Caco-2 (cell line): ENCODE measurements around the gene RTL1. TPM values are rescaled to one million over a fixed set of nuclear protein-coding genes. Genes with fewer than 3 reads are reported as not detected.

Experiments
- BruUV-seq: library from RNA; stranded (reverse); fragments of 400-500 nt; replicated peaks from 2 replicates; lab custom pipeline; 2021; lab: Mats Ljungman, UMichigan
- CTCF ChIA-PET: fragments of 300-600 bp; sonication (Branson Sonifier 250); formaldehyde crosslinking; loops from one replicate; lab custom pipeline; 2022; ENCODE audit warnings: antibody characterized with exemption; lab: Charles Lee
- POLR2A ChIA-PET: fragments of 300-600 bp; sonication (Branson Sonifier 250); formaldehyde crosslinking; loops from one replicate; lab custom pipeline; 2022; ENCODE audit warnings: antibody characterized with exemption; lab: Charles Lee
- DNase-seq, 2 experiments: peaks; one replicate each; pipeline versions ENCODE4 v3.0.0 to v3.0.0-alpha.2; 2020 to 2022
- H3K27me3 ChIP-seq: replicated peaks from 2 replicates; pipeline ENCODE4 v1.6.0; 2011; ENCODE audit warnings: low read length; ENCODE audit not compliant: control insufficient read depth, insufficient read depth
- H3K36me3 ChIP-seq: 2 replicates; pipeline ENCODE4 v1.5.1; 2011; ENCODE audit warnings: low read length; ENCODE audit not compliant: control insufficient read depth, insufficient read depth
- H3K4me1 ChIP-seq: fragments of 250-450 bp; sonication (Bioruptor Pico); 2 replicates; pipeline ENCODE4 v1.5.1; 2020; ENCODE audit warnings: mild to moderate bottlenecking
- H3K4me3 ChIP-seq: 2 replicates; pipeline ENCODE4 v1.5.1; 2011; ENCODE audit warnings: low read depth, mild to moderate bottlenecking, control low read depth, low read length
- H3K9me3 ChIP-seq: fragments of 250-450 bp; sonication (Bioruptor Pico); 2 replicates; pipeline ENCODE4 v1.5.1; 2020; ENCODE audit warnings: mild to moderate bottlenecking, moderate library complexity
- H3K27ac Mint-ChIP-seq: one replicate; pipeline ENCODE4 v1.8.0; 2022; ENCODE audit warnings: mixed read lengths; ENCODE audit not compliant: unreplicated experiment
- H3K27me3 Mint-ChIP-seq: one replicate; pipeline ENCODE4 v1.8.0; 2022; ENCODE audit warnings: mixed read lengths; ENCODE audit not compliant: insufficient read depth, unreplicated experiment
- H3K36me3 Mint-ChIP-seq: one replicate; pipeline ENCODE4 v1.8.0; 2022; ENCODE audit warnings: mild to moderate bottlenecking, mixed read lengths; ENCODE audit not compliant: insufficient read depth, unreplicated experiment
- H3K4me1 Mint-ChIP-seq: one replicate; pipeline ENCODE4 v1.8.0; 2022; ENCODE audit warnings: low read depth, mixed read lengths; ENCODE audit not compliant: unreplicated experiment
- H3K4me3 Mint-ChIP-seq: one replicate; pipeline ENCODE4 v1.8.0; 2022; ENCODE audit warnings: mild to moderate bottlenecking, moderate library complexity, mixed read lengths; ENCODE audit not compliant: unreplicated experiment
- H3K9me3 Mint-ChIP-seq: one replicate; pipeline ENCODE4 v1.8.0; 2022; ENCODE audit warnings: mixed read lengths; ENCODE audit not compliant: unreplicated experiment
- intact Hi-C: fragments of 100-400 bp; cut with micrococcal nuclease; formaldehyde crosslinking; loops from one replicate; pipeline ENCODE4 v1.10.0; 2022; ENCODE audit not compliant: unreplicated experiment
- total RNA-seq: library from RNA; stranded (reverse); gene quantifications from 2 replicates; pipeline ENCODE4 v1.2.3, GENCODE V29; 2022
- TF ChIP-seq, protein P1 (sequence below), 2 experiments: fragments of 200-600 bp in 1 of 2; IDR thresholded peaks; 1 replicate in 1 of 2; 2 replicates in 1 of 2; pipeline versions ENCODE4 v1.5.1 to v1.8.0; 2011 to 2022; ENCODE audit warnings: antibody characterized with exemption in 1 of 2, control low read depth in 1 of 2, inconsistent platforms in 1 of 2, low read depth in 1 of 2, low read length in 1 of 2, mild to moderate bottlenecking in 1 of 2, moderate library complexity in 1 of 2; ENCODE audit not compliant: insufficient read depth in 1 of 2, severe bottlenecking in 1 of 2, unreplicated experiment in 1 of 2

Gene RTL1
- total RNA-seq, 1 experiment from 2014 or later, result not detected

DNA sequence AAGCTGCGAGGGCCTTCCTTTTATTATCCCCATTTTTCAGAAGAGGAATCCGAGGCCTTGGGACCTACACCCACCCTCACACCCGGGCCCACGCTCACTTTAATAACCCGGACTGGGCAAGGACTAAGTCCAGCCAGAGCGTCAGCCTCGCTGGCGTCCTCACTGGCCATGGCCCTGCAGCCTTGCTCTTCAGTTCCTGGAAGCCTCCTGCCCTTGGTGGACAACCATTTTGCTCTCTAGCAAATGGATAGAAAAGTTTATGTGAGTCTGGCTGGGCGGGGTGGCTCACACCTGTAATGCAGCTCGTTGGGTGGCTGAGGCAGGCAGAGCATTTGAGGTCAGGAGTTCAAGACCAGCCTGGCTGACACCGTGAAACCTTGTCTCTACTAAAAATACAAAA, 9.8 kb downstream of the RTL1 start:
- H3K27me3 ChIP-seq, result no peaks in the 10 kb centered on the region

DNA sequence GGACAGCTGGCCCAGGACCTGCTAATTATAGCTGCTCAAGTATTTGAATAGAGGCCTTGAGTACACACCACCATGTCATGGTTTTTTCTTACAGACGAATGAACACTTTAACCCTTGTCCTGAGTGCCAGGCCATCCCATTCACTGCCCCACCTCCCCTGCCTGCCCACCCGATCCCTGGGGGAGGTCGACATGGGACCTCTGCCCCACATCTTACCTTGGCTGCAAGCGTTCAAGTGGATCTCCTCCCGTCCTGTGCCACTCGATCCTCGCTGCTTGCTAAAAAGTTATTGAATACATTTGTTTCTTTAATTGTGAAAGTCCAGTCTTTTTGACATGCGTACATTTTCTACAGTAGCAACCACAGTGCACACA, 10.3 kb downstream of the RTL1 start:
- TF ChIP-seq, protein P1, sequence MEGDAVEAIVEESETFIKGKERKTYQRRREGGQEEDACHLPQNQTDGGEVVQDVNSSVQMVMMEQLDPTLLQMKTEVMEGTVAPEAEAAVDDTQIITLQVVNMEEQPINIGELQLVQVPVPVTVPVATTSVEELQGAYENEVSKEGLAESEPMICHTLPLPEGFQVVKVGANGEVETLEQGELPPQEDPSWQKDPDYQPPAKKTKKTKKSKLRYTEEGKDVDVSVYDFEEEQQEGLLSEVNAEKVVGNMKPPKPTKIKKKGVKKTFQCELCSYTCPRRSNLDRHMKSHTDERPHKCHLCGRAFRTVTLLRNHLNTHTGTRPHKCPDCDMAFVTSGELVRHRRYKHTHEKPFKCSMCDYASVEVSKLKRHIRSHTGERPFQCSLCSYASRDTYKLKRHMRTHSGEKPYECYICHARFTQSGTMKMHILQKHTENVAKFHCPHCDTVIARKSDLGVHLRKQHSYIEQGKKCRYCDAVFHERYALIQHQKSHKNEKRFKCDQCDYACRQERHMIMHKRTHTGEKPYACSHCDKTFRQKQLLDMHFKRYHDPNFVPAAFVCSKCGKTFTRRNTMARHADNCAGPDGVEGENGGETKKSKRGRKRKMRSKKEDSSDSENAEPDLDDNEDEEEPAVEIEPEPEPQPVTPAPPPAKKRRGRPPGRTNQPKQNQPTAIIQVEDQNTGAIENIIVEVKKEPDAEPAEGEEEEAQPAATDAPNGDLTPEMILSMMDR (IDR thresholded peaks at IDR 0.05; ENCODE audit: insufficient read depth in 1 of 2, low read depth in 1 of 2, low read length in 1 of 2, severe bottlenecking in 1 of 2, unreplicated experiment in 1 of 2), result no peak
- H3K4me3 ChIP-seq, result no peak overlapping the region
- Mint-ChIP-seq H3K27ac (no peak overlapping the region), H3K4me1 (no peaks in the 10 kb centered on the region), H3K36me3 (no peaks in the 10 kb centered on the region), H3K27me3 (peaks cover 6% of the 10 kb centered on the region), H3K4me3 (no peak overlapping the region), H3K9me3 (no peaks in the 10 kb centered on the region)
- POLR2A ChIA-PET, result no interaction called here
- no peaks in the 10 kb centered on the region for H3K36me3 ChIP-seq
- CTCF ChIA-PET, result no interaction called here
- no peaks in the 10 kb centered on the region for H3K9me3 ChIP-seq
- no TSS peak for BruUV-seq
- DNase-seq, result no peak
- H3K27me3 ChIP-seq, result no peaks in the 10 kb centered on the region
- H3K4me1 ChIP-seq, result no peaks in the 10 kb centered on the region
- intact Hi-C loops, result no loop called here

More for the DNA sequence above, 9.8 kb downstream of the RTL1 start:
- Histone ChIP-seq H3K4me1 (no peaks in the 10 kb centered on the region), H3K4me3 (no peak overlapping the region), H3K9me3 (no peaks in the 10 kb centered on the region), H3K36me3 (no peaks in the 10 kb centered on the region)
- DNase-seq, result no peak
- no peak overlapping the region for H3K4me3 Mint-ChIP-seq
- no peaks in the 10 kb centered on the region for H3K4me1 Mint-ChIP-seq
- H3K27ac Mint-ChIP-seq, result no peak overlapping the region
- CTCF ChIA-PET, result no interaction called here
- no peaks in the 10 kb centered on the region for H3K36me3 Mint-ChIP-seq
- H3K9me3 Mint-ChIP-seq, result no peaks in the 10 kb centered on the region
- TF ChIP-seq, protein P1 (IDR thresholded peaks at IDR 0.05; ENCODE audit: insufficient read depth in 1 of 2, low read depth in 1 of 2, low read length in 1 of 2, severe bottlenecking in 1 of 2, unreplicated experiment in 1 of 2), result no peak
- intact Hi-C loops, result no loop called here
- POLR2A ChIA-PET, result no interaction called here
- no TSS peak for BruUV-seq
- peaks cover 4% of the 10 kb centered on the region for H3K27me3 Mint-ChIP-seq

DNA sequence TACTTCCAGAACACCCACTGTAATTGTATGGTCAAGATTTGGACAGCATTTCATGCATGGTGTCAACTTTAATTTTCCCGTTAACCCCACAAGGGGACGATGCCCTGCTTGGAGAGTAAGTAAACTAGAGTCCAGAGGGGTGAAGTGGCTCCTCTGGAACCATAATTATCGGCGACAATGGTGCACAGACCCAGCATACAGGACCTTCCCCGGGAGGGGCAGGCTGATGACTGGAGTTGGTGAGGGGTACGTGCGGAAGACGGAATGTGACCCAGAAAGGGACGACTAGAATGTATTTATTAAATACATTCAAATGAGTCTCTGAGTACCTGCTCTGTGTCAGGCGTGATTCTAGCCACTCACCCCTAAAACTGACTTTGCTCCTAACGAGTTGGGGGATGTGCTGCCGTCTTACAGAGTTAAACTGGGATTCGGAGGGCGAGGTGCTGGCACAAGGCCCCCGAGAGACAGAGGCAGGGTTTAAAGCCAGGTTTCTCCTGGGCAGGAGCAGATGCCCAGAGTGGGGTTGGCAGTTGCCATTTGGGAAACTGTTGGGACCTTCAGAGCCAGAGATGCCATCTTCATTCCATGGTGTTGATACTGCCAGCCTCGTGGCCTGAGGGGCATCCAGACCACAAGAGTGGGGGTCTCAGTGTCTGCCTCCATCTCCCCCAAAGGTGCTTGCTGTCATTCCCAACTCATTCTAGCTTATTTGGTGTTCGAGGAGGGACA, 10.9 kb downstream of the RTL1 start:
- H3K27me3 ChIP-seq, result no peaks in the 10 kb centered on the region
- H3K27me3 Mint-ChIP-seq, result peaks cover 11% of the 10 kb centered on the region

More for the DNA sequence above, 10.9 kb downstream of the RTL1 start:
- BruUV-seq, result no TSS peak
- Histone ChIP-seq H3K9me3 (no peaks in the 10 kb centered on the region), H3K4me1 (no peaks in the 10 kb centered on the region), H3K36me3 (no peaks in the 10 kb centered on the region), H3K4me3 (no peak overlapping the region)
- Mint-ChIP-seq H3K27ac (no peak overlapping the region), H3K9me3 (no peaks in the 10 kb centered on the region), H3K36me3 (no peaks in the 10 kb centered on the region), H3K4me3 (no peak overlapping the region), H3K4me1 (no peaks in the 10 kb centered on the region)
- TF ChIP-seq, protein P1 (IDR thresholded peaks at IDR 0.05; ENCODE audit: insufficient read depth in 1 of 2, low read depth in 1 of 2, low read length in 1 of 2, severe bottlenecking in 1 of 2, unreplicated experiment in 1 of 2), result no peak
- intact Hi-C loops, result no loop called here
- ChIA-PET CTCF (no interaction called here), POLR2A (no interaction called here)
- no peak for DNase-seq
